Transverse colon (tissue), 4 donors: Measurements from ENCODE around the gene RCE1. TPM values are rescaled to one million over a fixed set of nuclear protein-coding genes. Genes with fewer than 3 reads are reported as not detected.

Source experiments
- DNase-seq: peaks from one replicate; pipeline ENCODE4 v3.0.0-alpha.2; 2019
- H3K27ac ChIP-seq, 4 donors: fragments of 200-600 bp; sonication (generic); 2 replicates each; pipeline ENCODE4 v1.5.1; 2016 to 2018; ENCODE audit warnings: inconsistent platforms in 4 of 4
- H3K27me3 ChIP-seq: fragments of 200-600 bp; sonication (generic); 2 replicates; pipeline ENCODE4 v1.5.1; 2017; ENCODE audit warnings: inconsistent platforms
- H3K36me3 ChIP-seq, 4 donors: fragments of 200-600 bp; sonication (generic); 2 replicates each; pipeline ENCODE4 v1.5.1; 2017 to 2019; ENCODE audit warnings: inconsistent platforms in 4 of 4
- H3K4me1 ChIP-seq, 4 donors: fragments of 200-600 bp; sonication (generic); 2 replicates each; pipeline ENCODE4 v1.5.1; 2017 to 2020; ENCODE audit warnings: inconsistent platforms in 4 of 4
- H3K4me3 ChIP-seq, 4 donors: fragments of 200-600 bp; sonication (generic); 1 replicate in 1 of 4; 2 replicates in 3 of 4; pipeline versions ENCODE4 v1.5.1 to v1.6.1; 2017 to 2019; ENCODE audit warnings: inconsistent platforms in 4 of 4
- H3K9me3 ChIP-seq, 2 donors: fragments of 200-600 bp; sonication (generic); 2 replicates each; pipeline ENCODE4 v1.5.1; 2017 to 2019; ENCODE audit warnings: inconsistent platforms in 2 of 2
- EP300 ChIP-seq: sonication (generic); formaldehyde crosslinking; IDR thresholded peaks from one replicate; pipeline ENCODE4 v1.6.1; 2017; ENCODE audit warnings: antibody characterized with exemption, low read depth
- POLR2A ChIP-seq: fragments of 450-650 bp; IDR thresholded peaks from one replicate; pipeline ENCODE4 v1.6.1; 2016; ENCODE audit warnings: antibody characterized with exemption, mild to moderate bottlenecking, moderate library complexity
- POLR2AphosphoS5 ChIP-seq, 3 donors: sonication (generic); formaldehyde crosslinking; IDR thresholded peaks; one replicate each; pipeline ENCODE4 v1.6.1; 2016; ENCODE audit warnings: antibody characterized with exemption in 3 of 3
- WGBS, 2 donors: methylation state at CpG; one replicate each; pipeline ENCODE4 v1.1.5; 2018; ENCODE audit warnings: low coverage in 1 of 2; 5-methylcytosine and 5-hydroxymethylcytosine counted together
- in situ Hi-C, 4 donors: fragments of 200-750 bp; cut with MboI; loops; one replicate each; pipeline versions ENCODE4 v1.15.0 to v1.15.1; 2017; ENCODE audit warnings: low sequenced_read_pairs in 3 of 4, low pct_ligation_motif_present in 1 of 4, low pct_unique_long_range_greater_than_20kb in 1 of 4
- intact Hi-C: fragments of 100-400 bp; cut with DNase I; formaldehyde crosslinking; loops from one replicate; pipeline ENCODE4 v1.15.1; 2023; ENCODE audit warnings: low total_unique reads
- total RNA-seq, 4 donors: library from RNA; depleted of rRNA; stranded (reverse); fragments of >200 nt; gene quantifications; one replicate each; pipeline ENCODE4 v1.1.0, GENCODE V29; 2016
- TF ChIP-seq, protein P1 (sequence below), 5 experiments: fragments of 200-600 bp in 3 of 5; fragments of 450-650 bp in 2 of 5; sonication (generic) in 3 of 5; IDR thresholded peaks; 1 replicate in 2 of 5; 2 replicates in 3 of 5; pipeline ENCODE4 v1.5.1; 2016 to 2017; ENCODE audit warnings: antibody characterized with exemption in 5 of 5, inconsistent platforms in 3 of 5, mild to moderate bottlenecking in 2 of 5, moderate library complexity in 1 of 5

Gene RCE1
- total RNA-seq, 4 donors from 2014 or later: 14.5 to 40.3 (median 37.4) TPM

DNA sequence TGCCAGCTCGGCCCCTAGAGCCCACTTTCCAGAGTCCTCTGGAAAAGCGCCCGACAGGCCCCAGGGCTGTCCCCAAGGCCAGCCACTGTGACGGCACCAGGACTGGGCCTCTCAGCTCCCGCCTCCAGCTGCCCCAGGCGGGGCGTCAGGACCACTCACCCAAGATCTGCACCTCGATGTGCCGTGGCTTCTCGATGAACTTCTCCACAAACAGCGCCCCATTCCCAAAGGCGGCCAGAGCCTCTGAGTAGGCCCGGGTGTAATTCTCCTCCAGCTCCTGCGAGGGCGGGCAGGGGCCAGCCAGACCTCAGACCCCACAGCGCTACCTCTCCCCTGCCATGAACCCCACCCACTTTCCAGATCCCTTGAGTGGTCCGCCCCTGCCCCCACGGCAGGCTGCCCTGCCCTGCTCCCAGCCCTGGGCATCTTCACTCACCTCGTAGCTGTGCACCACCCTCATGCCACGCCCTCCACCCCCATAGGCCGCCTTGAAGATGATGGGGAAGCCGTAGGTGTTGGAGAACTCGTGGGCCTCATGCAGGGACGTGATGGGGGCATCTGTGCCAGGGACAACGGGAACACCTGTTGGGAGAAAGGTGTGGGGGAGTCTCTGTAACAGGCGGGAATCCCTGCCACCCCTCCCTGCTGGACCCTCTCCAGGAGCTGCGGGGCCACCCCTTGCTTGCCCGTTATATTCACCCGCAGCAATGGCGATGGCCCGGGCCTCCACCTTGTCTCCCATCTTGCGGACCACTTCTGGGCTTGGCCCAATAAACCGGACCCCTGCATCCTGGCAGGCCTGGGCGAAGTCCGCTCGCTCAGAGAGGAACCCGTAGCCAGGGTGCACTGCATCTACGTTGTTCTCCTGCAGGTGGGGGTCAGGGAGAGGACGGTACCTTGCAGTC is 27.6 kb downstream of the RCE1 start:
- no peak for DNase-seq
- no peaks in the 10 kb centered on the region for H3K36me3 ChIP-seq
- TF ChIP-seq POLR2AphosphoS5 (IDR thresholded peaks at IDR 0.05) (no peak), EP300 (no peak), POLR2A (no peak)
- TF ChIP-seq, protein P1, sequence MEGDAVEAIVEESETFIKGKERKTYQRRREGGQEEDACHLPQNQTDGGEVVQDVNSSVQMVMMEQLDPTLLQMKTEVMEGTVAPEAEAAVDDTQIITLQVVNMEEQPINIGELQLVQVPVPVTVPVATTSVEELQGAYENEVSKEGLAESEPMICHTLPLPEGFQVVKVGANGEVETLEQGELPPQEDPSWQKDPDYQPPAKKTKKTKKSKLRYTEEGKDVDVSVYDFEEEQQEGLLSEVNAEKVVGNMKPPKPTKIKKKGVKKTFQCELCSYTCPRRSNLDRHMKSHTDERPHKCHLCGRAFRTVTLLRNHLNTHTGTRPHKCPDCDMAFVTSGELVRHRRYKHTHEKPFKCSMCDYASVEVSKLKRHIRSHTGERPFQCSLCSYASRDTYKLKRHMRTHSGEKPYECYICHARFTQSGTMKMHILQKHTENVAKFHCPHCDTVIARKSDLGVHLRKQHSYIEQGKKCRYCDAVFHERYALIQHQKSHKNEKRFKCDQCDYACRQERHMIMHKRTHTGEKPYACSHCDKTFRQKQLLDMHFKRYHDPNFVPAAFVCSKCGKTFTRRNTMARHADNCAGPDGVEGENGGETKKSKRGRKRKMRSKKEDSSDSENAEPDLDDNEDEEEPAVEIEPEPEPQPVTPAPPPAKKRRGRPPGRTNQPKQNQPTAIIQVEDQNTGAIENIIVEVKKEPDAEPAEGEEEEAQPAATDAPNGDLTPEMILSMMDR (IDR thresholded peaks at IDR 0.05): no peak
- in situ Hi-C loops (no loop called here), intact Hi-C loops (no loop called here)
- H3K27ac ChIP-seq: no peak overlapping the region
- H3K27me3 ChIP-seq: no peaks in the 10 kb centered on the region
- H3K9me3 ChIP-seq: no peaks in the 10 kb centered on the region
- no peaks in the 10 kb centered on the region for H3K4me1 ChIP-seq
- H3K4me3 ChIP-seq: no peak overlapping the region
- 92% methylated on average over 39 of the region's 39 CpGs; no CpG with 5 or more reads in 1 of the 2 donors for WGBS, 2 donors

DNA sequence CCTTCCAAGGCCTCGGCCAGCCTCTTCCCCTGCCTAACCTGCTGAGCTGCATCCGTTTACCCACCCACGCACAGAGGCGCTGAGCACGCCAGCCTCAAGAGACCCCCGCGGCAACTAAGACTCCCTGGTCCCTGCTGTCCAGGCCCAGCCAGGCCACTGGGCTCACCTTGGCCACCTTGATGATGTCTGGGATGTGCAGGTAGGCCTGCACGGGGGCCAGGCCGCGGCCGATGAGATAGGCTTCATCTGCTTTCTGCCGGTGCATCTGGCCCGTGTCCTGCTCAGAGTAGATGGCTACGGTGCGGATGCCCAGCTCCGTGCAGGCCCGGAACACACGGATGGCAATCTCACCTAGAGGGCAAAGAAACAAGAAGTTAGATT is 28.3 kb downstream of the RCE1 start:
- H3K4me1 ChIP-seq: no peaks in the 10 kb centered on the region
- in situ Hi-C loops: no loop called here
- H3K9me3 ChIP-seq: no peaks in the 10 kb centered on the region
- DNase-seq: no peak
- H3K27me3 ChIP-seq: no peaks in the 10 kb centered on the region
- TF ChIP-seq EP300 (no peak), POLR2AphosphoS5 (IDR thresholded peaks at IDR 0.05) (no peak), POLR2A (no peak)
- TF ChIP-seq, protein P1 (IDR thresholded peaks at IDR 0.05): no peak
- H3K36me3 ChIP-seq: no peaks in the 10 kb centered on the region
- 93% methylated on average over 18 of the region's 18 CpGs; no CpG with 5 or more reads in 1 of the 2 donors for whole genome bisulfite sequencing, 2 donors
- intact Hi-C loops: no loop called here
- H3K4me3 ChIP-seq: no peak overlapping the region
- H3K27ac ChIP-seq: no peak overlapping the region

DNA sequence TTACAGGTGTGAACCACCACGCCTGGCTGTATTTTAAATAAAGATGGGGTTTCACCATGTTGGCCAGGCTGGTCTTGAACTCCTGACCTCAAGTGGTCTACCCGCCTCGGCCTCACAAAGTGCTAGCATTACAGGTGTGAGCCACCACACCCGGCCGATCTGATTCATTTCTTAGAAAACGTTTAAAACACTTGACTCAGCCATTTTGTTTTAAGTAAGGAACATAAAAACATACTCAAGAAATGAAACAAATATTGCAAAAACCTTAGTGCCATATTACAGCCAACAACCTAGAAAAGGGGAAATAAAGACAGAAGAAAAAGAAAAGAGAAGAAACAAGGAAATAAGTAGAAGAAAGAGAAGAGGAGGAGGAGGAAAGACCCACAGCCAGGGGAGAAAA is 31.0 kb downstream of the RCE1 start:
- 69 to 80% methylated on average over 1 to 6 of the region's 6 CpGs for WGBS, 2 donors

DNA sequence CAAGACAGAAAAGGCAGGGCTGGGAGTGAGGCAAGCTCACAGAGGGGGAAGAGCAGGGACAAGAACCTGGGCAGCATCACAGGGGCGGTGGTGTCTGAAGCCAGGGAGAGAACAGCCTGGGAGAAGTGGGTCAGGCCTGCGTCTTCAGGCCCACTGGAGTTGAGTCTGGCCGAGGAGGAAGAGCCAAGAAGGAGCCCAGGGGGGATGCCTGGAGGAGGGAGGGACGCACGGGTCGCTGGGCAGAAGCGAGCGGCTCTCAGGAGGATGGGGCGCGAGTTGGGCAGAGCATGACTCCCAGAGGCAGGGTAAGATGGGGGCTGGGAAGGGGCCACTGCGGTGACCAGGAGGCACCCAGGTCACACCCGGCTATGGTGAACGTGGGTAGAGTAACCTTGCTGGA is 32.1 kb downstream of the RCE1 start:
- in situ Hi-C loops: no loop called here

More for the DNA sequence above, 31.0 kb downstream of the RCE1 start:
- no peak overlapping the region for H3K4me3 ChIP-seq
- intact Hi-C loops: no loop called here
- no peak for DNase-seq
- peaks cover 0 to 4% (median 0%) of the 10 kb centered on the region in 4 donors for H3K4me1 ChIP-seq
- no peaks in the 10 kb centered on the region for H3K27me3 ChIP-seq
- H3K27ac ChIP-seq: no peak overlapping the region
- H3K9me3 ChIP-seq: no peaks in the 10 kb centered on the region
- TF ChIP-seq POLR2A: no peak
- no peak for TF ChIP-seq POLR2AphosphoS5 (IDR thresholded peaks at IDR 0.05)
- TF ChIP-seq, protein P1 (IDR thresholded peaks at IDR 0.05): no peak
- TF ChIP-seq EP300: no peak
- in situ Hi-C loops: no loop called here
- no peaks in the 10 kb centered on the region for H3K36me3 ChIP-seq

More for the DNA sequence above, 32.1 kb downstream of the RCE1 start:
- Histone ChIP-seq H3K4me1 (peaks cover 0 to 4% (median 0%) of the 10 kb centered on the region in 4 donors), H3K4me3 (no peak overlapping the region), H3K27ac (no peak overlapping the region), H3K36me3 (no peaks in the 10 kb centered on the region), H3K9me3 (no peaks in the 10 kb centered on the region), H3K27me3 (no peaks in the 10 kb centered on the region)
- DNase-seq: no peak
- TF ChIP-seq, protein P1 (IDR thresholded peaks at IDR 0.05): no peak
- TF ChIP-seq POLR2A (no peak), EP300 (no peak), POLR2AphosphoS5 (IDR thresholded peaks at IDR 0.05) (no peak)
- intact Hi-C loops: no loop called here
- WGBS, 2 donors: 80 to 82% methylated on average over 11 to 13 of the region's 13 CpGs
